Central memory CD8-positive, alpha-beta T cell (primary cell): ENCODE data around the gene FAM20C.

ENCODE experiments used
- ATAC-seq: fragments of 150-1000 bp; cut with Tn5 transposase; replicated peaks from 2 replicates; pipeline ENCODE4 v1.10.0; 2022; ENCODE audit warnings: mild to moderate bottlenecking, moderate FRiP score, moderate number of reproducible peaks; ENCODE audit not compliant: poor library complexity, severe bottlenecking; ENCODE audit errors: extremely low read depth
- DNase-seq, 2 donors: peaks; one replicate each; pipeline ENCODE4 v3.0.0; 2021; ENCODE audit warnings: low spot score in 2 of 2
- H3K27ac Mint-ChIP-seq: one replicate; pipeline ENCODE4 v1.8.0; 2022; ENCODE audit warnings: low read depth, mild to moderate bottlenecking, moderate library complexity, mixed read lengths
- H3K27me3 Mint-ChIP-seq: one replicate; pipeline ENCODE4 v1.8.0; 2022; ENCODE audit warnings: mixed read lengths
- H3K36me3 Mint-ChIP-seq: one replicate; pipeline ENCODE4 v1.8.0; 2022; ENCODE audit warnings: mild to moderate bottlenecking, moderate library complexity, mixed read lengths; ENCODE audit not compliant: insufficient read depth
- H3K4me1 Mint-ChIP-seq: one replicate; pipeline ENCODE4 v1.8.0; 2022; ENCODE audit warnings: mixed read lengths
- H3K4me3 Mint-ChIP-seq: one replicate; pipeline ENCODE4 v1.8.0; 2022; ENCODE audit warnings: mild to moderate bottlenecking, moderate library complexity, mixed read lengths
- H3K9me3 Mint-ChIP-seq: one replicate; pipeline ENCODE4 v1.8.0; 2022; ENCODE audit warnings: mixed read lengths

The FAM20C gene

DNA sequence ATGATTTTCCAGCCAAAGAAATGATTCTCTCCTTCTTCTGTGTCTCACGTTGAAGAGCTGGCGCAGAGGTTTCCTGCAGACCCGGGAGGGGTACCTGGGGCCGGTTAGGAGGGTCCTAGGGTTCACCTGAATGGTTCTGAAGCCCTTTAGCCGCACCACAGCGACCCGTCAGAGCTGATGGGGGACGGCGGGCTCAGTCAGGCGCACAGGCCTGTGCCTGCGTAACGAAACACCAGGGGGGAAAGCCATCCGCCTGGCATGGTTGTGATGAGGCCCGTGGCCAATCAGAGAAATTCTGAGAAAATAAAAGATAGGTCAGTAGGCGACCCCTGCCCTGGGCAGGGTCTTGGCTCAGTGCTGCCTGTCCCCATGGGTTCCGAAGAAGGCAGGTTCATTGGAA lies 35.6 kb downstream of the FAM20C start:
- Mint-ChIP-seq H3K9me3 (no peaks in the 10 kb centered on the region), H3K4me1 (peaks cover 4% of the 10 kb centered on the region), H3K27me3 (peaks cover 18% of the 10 kb centered on the region), H3K4me3 (no peak overlapping the region), H3K27ac (no peak overlapping the region), H3K36me3 (no peaks in the 10 kb centered on the region)
- ATAC-seq (no peak), DNase-seq (no peak)

DNA sequence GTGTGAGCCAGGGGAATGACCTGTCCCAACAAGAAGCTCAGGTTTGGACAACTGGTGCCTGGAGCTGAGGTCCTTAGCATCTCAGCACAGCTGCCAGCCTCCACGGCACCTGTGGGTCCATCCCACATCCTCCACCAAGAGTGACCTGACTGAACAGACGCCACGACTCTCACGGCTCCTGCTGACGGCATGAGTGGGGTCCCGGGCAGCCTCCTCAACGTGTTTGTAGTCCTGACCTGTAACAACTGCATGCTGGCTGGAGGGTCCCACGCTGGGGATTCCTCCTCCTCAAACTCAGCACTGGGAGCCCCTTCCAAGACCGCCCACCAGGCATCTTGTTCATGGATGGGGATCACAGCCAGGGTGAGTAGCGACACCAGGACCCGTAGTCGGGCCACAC lies 36.2 kb downstream of the FAM20C start:
- no peak for ATAC-seq
- H3K36me3 Mint-ChIP-seq: no peaks in the 10 kb centered on the region
- no peak overlapping the region for H3K27ac Mint-ChIP-seq
- H3K27me3 Mint-ChIP-seq: peaks cover 18% of the 10 kb centered on the region
- no peak overlapping the region for H3K4me3 Mint-ChIP-seq
- no peak for DNase-seq
- peaks cover 4% of the 10 kb centered on the region for H3K4me1 Mint-ChIP-seq
- H3K9me3 Mint-ChIP-seq: no peaks in the 10 kb centered on the region

DNA sequence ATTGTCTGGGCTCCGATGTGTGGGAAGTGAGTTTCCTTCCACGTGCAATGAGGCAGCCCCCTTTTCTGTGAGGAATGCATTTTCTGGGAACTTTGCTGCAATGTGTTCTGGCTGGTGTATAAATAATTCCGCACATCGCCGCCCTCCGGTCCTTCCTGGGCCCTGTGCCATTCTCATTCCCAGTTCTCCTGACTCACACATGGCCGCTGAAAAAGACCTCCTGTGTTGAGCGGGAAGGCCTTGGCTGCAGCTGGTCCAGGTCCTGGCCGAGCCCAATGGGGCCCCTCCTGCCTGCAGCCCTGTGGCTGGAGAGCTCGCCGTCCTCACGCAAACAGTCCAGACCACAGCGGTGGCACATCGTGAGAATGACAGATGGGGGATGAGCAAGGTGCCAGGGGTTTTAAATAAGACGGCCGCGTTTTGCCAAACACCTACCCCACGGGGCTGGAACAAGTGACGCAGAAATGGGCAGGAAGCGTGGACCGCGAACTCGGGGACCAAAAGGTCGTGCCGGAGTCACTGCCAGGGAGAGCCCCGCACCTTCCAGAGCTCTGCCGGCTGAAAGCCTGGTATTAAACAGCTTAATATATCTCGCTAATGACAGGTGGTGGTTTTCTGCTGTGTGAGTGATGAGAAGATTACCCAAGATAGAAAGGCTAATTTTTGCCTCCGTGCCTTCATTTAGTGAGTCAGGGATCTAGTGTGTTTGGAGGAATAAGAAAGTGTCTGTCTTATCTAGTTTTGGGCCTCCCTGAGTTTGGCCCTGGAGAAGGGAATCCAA lies 37.0 kb downstream of the FAM20C start:
- Mint-ChIP-seq H3K4me3 (no peak overlapping the region), H3K9me3 (no peaks in the 10 kb centered on the region), H3K4me1 (peaks cover 4% of the 10 kb centered on the region), H3K36me3 (no peaks in the 10 kb centered on the region), H3K27ac (no peak overlapping the region), H3K27me3 (peaks cover 18% of the 10 kb centered on the region)
- no peak for DNase-seq
- no peak for ATAC-seq

DNA sequence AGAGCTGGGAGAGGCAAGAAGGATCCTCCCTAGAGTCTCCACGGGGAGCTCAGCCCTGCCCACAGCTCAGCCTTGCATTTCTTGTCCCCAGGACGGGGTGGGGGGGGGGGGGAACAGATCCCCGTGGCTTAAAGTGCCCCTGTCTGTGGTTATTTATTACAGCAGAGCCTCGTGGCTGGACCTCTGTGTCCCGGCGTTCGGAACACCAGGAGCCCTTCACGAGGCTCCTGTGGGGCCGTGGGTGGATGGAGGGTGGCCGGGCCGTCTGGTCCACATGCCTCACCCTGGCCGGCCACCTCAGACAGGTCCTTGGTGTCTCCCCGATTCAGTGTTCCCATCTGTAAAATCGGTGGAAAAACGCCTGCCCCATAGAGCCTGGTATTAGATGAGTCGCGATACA lies 37.9 kb downstream of the FAM20C start:
- no peak for ATAC-seq
- H3K36me3 Mint-ChIP-seq: no peaks in the 10 kb centered on the region
- peaks cover 18% of the 10 kb centered on the region for H3K27me3 Mint-ChIP-seq

DNA sequence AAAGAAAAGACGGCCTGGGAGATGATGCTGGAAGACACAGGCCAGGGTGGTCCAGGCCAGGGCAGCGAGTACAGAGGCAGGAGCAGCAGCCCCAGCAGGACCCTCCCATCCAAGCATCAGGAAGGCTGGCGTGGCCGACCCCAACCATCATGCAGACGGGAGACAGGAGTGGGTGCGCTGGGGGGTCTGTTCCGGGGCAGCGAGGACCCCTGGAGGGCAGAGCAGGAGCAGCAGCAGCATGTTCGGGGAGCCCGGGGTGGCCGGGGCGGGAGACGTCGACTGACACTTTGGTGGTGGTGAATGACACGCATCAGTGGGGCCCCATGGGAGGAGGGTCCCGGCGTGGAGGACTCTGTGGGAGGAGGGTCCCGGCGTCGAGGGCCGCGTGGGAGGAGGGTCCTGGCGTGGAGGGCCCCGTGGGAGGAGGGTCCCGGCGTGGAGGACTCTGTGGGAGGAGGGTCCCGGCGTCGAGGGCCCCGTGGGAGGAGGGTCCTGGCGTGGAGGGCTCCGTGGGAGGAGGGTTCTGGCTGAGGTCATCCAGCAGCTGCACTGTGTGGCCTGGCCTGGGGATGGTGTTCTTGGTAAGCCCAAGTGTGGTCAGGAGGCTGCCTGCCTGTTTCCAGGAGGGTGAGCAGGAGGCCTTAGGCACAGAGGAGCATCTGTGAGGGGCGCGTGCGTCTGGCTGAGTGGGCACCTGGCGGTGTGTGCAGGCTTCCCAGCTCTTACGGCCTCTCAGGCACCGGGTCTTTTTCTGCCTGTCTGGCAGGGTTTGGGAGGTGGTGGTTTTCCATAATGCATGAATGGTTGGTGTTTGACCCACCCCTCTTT lies 38.9 kb downstream of the FAM20C start:
- no peaks in the 10 kb centered on the region for H3K36me3 Mint-ChIP-seq
- no peak overlapping the region for H3K27ac Mint-ChIP-seq
- ATAC-seq: no peak
- H3K4me3 Mint-ChIP-seq: no peak overlapping the region
- peaks cover 4% of the 10 kb centered on the region for H3K4me1 Mint-ChIP-seq
- H3K27me3 Mint-ChIP-seq: peaks cover 18% of the 10 kb centered on the region
- no peaks in the 10 kb centered on the region for H3K9me3 Mint-ChIP-seq
- DNase-seq: no peak

More for the DNA sequence above, 37.9 kb downstream of the FAM20C start:
- DNase-seq: no peak
- Mint-ChIP-seq H3K9me3 (no peaks in the 10 kb centered on the region), H3K27ac (no peak overlapping the region), H3K4me3 (no peak overlapping the region), H3K4me1 (peaks cover 4% of the 10 kb centered on the region)

DNA sequence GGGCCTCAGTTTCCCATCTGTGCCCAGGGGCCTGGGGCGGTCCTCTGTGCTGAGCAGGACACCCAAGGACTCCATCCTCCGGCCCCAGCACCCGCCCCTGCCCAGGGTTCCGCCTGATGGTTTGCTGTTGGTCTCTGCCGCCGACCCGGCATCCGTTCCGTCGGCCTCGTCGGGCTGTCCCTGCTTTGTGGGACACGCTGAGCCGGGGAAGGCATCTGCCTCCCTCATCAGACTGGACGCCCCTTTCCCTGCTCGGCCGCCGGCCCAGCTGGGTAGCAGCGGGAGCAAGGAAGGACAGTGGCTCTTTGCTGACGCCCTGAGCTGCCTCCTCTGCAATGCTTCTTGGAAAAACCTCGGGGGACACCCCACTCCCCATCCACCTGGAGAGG lies 39.5 kb downstream of the FAM20C start:
- Mint-ChIP-seq H3K36me3 (no peaks in the 10 kb centered on the region), H3K4me3 (no peak overlapping the region), H3K27ac (no peak overlapping the region), H3K9me3 (no peaks in the 10 kb centered on the region), H3K27me3 (peaks cover 18% of the 10 kb centered on the region), H3K4me1 (peaks cover 4% of the 10 kb centered on the region)
- DNase-seq (no peak), ATAC-seq (no peak)

DNA sequence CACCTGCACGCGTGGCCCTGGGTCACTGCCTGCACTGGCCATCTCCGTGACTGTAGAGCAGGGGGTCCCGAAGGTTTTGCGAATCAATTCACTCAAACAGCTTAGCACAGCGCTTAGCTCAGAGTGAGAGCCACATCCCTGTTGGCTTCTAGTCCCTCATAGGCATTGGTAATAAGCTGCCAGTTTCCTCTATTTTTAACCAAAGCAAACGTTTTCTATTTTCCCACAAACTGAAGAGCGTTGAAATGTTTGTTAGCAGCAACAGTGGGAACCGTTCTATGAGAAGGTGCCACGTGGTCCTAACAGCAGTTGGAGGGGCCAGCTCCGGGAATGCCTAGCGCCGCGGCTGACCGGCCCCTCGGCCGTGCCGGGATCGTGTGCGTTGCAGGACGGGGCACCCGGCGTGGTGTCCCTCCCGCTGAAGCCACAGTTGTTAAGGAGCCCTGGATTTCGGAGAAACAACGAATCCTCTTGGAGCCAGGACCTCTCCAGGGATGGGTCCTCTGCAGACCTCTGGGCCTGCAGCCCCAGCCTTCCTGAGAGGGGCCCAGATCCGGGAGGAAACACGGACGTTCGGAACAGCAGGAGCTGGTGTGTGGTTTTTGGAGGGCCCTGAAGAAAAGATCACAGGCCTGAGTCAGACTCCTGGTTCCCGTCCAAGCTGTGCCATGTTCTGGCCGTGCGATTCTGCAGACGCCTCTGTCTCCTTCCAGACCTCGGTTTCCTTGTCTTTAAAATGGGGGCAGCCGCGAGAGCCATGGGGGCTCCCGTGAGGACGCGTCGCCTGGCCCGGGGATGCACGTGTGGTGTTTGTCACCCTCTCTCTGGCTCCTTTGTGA lies 40.3 kb downstream of the FAM20C start:
- no peak for ATAC-seq
- no peaks in the 10 kb centered on the region for H3K36me3 Mint-ChIP-seq
- no peaks in the 10 kb centered on the region for H3K9me3 Mint-ChIP-seq
- peaks cover 18% of the 10 kb centered on the region for H3K27me3 Mint-ChIP-seq
- no peak overlapping the region for H3K4me3 Mint-ChIP-seq
- H3K27ac Mint-ChIP-seq: no peak overlapping the region
- no peak for DNase-seq
- peaks cover 4% of the 10 kb centered on the region for H3K4me1 Mint-ChIP-seq

DNA sequence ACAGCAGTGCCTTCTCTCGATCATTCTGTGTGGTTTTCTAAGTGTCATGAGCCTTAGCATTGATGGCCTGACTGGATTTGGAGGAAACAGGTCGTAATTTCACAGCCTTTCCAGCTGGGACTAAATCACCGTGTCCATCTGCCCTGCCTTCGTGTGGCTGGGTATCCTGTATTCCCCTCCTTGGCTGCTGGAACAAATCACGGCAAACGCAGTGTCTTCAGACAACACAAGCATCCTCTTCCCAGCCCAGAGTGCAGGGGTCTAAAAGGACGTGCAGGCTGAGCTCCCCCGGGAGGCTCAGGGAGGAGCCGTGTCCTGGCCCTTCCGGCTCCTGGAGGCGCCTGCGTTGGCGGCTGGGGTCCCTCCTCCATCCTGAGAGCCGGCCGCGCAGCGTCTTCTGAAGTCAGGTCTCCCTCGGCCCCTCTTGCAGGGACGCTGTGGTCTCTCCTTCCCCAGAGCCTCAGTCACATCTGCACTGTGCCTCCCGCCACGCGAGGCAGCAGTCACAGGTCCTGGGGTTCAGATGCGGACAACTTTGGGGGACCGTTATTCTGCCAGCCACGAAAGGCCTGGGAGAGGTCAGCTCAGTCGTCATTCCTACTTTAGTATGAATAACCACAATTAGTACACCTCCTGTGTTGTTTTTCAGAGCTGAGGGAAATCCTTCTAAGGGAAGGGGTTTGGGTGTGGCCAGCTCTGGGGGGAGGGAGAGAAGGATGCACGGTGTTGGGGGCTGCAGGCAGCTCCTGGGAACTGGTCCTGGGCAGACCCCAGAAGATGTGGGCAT lies 41.1 kb downstream of the FAM20C start:
- Mint-ChIP-seq H3K36me3 (no peaks in the 10 kb centered on the region), H3K9me3 (no peaks in the 10 kb centered on the region), H3K4me1 (peaks cover 4% of the 10 kb centered on the region), H3K27me3 (peaks cover 18% of the 10 kb centered on the region), H3K27ac (no peak overlapping the region), H3K4me3 (no peak overlapping the region)
- no peak for ATAC-seq
- no peak for DNase-seq

DNA sequence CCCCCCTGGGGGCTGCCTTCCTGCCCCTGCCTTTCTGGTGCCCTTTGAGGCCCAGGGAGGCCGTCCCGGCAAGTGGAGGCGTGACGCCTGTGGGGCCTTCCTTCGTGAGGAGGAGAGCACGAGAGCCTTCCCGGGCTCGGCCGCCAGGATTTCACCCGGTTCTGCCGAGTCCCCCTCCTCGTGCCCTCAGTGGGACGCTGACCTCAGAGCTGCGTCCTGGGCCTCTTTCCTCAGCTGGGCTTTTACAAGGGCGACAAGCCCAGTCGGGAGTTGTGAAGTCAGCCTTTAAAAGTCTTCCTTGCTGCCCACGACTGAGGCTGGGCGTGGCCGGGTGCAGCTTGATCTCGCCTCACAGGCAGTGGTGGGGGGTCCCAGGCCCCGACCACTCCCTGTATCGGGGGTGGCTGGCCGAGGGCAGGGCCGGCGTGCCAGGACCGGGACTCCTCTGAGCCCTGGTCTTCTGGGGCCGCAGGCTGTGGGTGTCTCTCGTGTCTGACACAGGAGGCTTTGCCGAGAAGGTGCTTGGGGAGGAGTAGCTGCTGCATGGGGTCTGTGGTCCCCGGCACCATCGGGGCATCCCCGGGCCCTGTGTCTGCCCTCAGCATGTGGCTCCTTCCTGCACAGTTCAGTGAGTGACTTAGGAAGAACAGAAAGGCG lies 41.8 kb downstream of the FAM20C start:
- Mint-ChIP-seq H3K36me3 (no peaks in the 10 kb centered on the region), H3K27ac (no peak overlapping the region), H3K4me3 (no peak overlapping the region)

DNA sequence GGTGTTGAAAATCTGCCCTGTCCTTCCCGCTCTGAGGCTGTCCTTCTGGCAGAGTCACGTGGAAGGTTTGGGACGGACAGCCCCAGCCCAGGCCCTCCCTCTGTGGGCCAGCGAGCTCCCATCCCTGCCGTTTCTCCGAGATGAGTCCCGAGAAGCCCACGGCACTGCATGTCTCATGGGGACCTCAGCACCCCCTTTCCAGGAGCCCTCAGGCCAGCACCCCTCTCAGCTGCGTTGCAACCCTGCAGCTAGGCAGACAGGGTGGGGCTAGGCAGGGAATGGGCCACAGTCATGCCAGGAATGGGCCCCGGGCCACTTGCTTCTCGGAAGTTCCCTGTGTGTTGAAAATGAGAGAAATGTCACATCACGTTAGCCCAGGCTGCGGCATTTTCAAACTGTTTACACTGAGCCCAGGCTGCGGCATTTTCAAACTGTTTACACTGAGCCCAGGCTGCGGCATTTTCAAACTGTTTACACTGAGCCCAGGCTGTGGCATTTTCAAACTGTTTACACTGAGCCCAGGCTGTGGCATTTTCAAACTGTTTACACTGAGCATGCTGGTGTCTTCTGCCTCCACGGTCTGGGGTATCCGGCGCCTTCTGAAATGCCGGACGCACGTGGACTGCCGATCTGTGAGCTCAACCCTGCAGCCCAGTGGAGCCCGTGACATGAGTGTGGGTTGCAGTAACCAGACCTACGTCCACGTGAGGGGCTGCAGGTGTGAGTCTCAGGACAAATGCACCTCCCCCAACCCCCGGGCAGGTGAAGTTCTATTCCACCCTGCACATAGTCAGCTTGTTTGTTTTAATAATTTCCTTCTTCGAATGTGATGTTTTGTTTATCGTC lies 42.6 kb downstream of the FAM20C start:
- H3K36me3 Mint-ChIP-seq: no peaks in the 10 kb centered on the region
- H3K27ac Mint-ChIP-seq: no peak overlapping the region
- H3K4me1 Mint-ChIP-seq: peaks cover 4% of the 10 kb centered on the region
- H3K27me3 Mint-ChIP-seq: peaks cover 10% of the 10 kb centered on the region
- ATAC-seq: no peak
- no peak for DNase-seq
- H3K9me3 Mint-ChIP-seq: no peaks in the 10 kb centered on the region
- H3K4me3 Mint-ChIP-seq: no peak overlapping the region

More for the DNA sequence above, 41.8 kb downstream of the FAM20C start:
- peaks cover 4% of the 10 kb centered on the region for H3K4me1 Mint-ChIP-seq
- peaks cover 18% of the 10 kb centered on the region for H3K27me3 Mint-ChIP-seq
- ATAC-seq: no peak
- no peaks in the 10 kb centered on the region for H3K9me3 Mint-ChIP-seq
- no peak for DNase-seq
